OCI-LY1 (cell line): ENCODE measurements around the gene RXFP4.

Experiments
- H2AFZ ChIP-seq: fragments of 200-600 bp; sonication (generic), shearing (Covaris generic); 2 replicates; pipeline ENCODE4 v1.6.0; 2014; ENCODE audit warnings: antibody characterized with exemption, mild to moderate bottlenecking, low read length
- H3F3A ChIP-seq: fragments of 200-600 bp; sonication (generic), shearing (Covaris generic); 2 replicates; pipeline ENCODE4 v1.6.0; 2014; ENCODE audit warnings: mild to moderate bottlenecking, antibody characterized with exemption, low read length, moderate library complexity; ENCODE audit not compliant: insufficient read depth
- H3K27ac ChIP-seq: fragments of 200-600 bp; sonication (generic); 2 replicates; pipeline ENCODE4 v1.5.1; 2014; ENCODE audit warnings: low read length, mixed run types, mild to moderate bottlenecking, low read depth; ENCODE audit not compliant: poor library complexity, severe bottlenecking
- H3K27me3 ChIP-seq: fragments of 200-600 bp; sonication (generic); 2 replicates; pipeline ENCODE4 v1.6.0; 2014; ENCODE audit warnings: antibody characterized with exemption, mild to moderate bottlenecking, low read length, moderate library complexity; ENCODE audit not compliant: insufficient read depth
- H3K36me3 ChIP-seq: fragments of 200-600 bp; sonication (generic); 2 replicates; pipeline ENCODE4 v1.6.1; 2014; ENCODE audit warnings: mild to moderate bottlenecking, antibody characterized with exemption, low read length, moderate library complexity, mixed read lengths; ENCODE audit not compliant: insufficient read depth
- H3K4me1 ChIP-seq: fragments of 200-600 bp; sonication (generic); 2 replicates; pipeline ENCODE4 v1.5.1; 2014; ENCODE audit warnings: mild to moderate bottlenecking, low read length, moderate library complexity; ENCODE audit not compliant: insufficient read depth, severe bottlenecking
- H3K4me2 ChIP-seq: fragments of 200-600 bp; sonication (generic), shearing (Covaris generic); 2 replicates; pipeline ENCODE4 v1.6.1; 2014; ENCODE audit warnings: low read length
- H3K4me3 ChIP-seq: fragments of 200-600 bp; sonication (generic); 2 replicates; pipeline ENCODE4 v1.5.1; 2014; ENCODE audit warnings: low read length, low read depth, mild to moderate bottlenecking, mixed read lengths; ENCODE audit not compliant: poor library complexity, severe bottlenecking
- H3K79me2 ChIP-seq: fragments of 200-600 bp; shearing (Covaris generic); 2 replicates; pipeline ENCODE4 v1.6.1; 2016; ENCODE audit warnings: mixed run types, low read length, mixed read lengths; ENCODE audit not compliant: insufficient read depth
- H3K9ac ChIP-seq: fragments of 200-600 bp; sonication (generic), shearing (Covaris generic); 2 replicates; pipeline ENCODE4 v1.6.1; 2014; ENCODE audit warnings: mild to moderate bottlenecking, low read length, mixed read lengths
- H3K9me2 ChIP-seq: fragments of 200-600 bp; sonication (generic), shearing (Covaris generic); 2 replicates; pipeline ENCODE4 v1.6.1; 2014; ENCODE audit warnings: low read depth, mild to moderate bottlenecking, low read length, mixed read lengths
- H3K9me3 ChIP-seq: fragments of 200-600 bp; shearing (Covaris generic); 2 replicates; pipeline ENCODE4 v1.6.1; 2014; ENCODE audit warnings: low read length, mixed read lengths
- H4K20me1 ChIP-seq: fragments of 200-600 bp; sonication (generic), shearing (Covaris generic); 2 replicates; pipeline ENCODE4 v1.6.0; 2016; ENCODE audit warnings: mild to moderate bottlenecking, low read length; ENCODE audit not compliant: insufficient read depth
- CTCF ChIP-seq: fragments of 200-600 bp; sonication (generic), shearing (Covaris generic); IDR thresholded peaks from 2 replicates; pipeline ENCODE4 v1.5.1; 2017; ENCODE audit warnings: mild to moderate bottlenecking, antibody characterized with exemption, low read length, moderate library complexity, mixed read lengths
- EZH2 ChIP-seq: fragments of 200-600 bp; sonication (generic), shearing (Covaris generic); IDR thresholded peaks from 2 replicates; pipeline ENCODE4 v1.8.0; 2017; ENCODE audit warnings: borderline replicate concordance, mixed run types, mild to moderate bottlenecking, antibody characterized with exemption, low read length, moderate library complexity, mixed read lengths

Gene RXFP4

GRCh38 chr1:155910621-155911121 is 30.8 kb upstream of the RXFP4 start:
- Histone ChIP-seq H3K9me3 (no peaks in the 10 kb centered on the region), H3K27me3 (no peaks in the 10 kb centered on the region), H3K36me3 (peaks cover 74% of the 10 kb centered on the region), H3K9me2 (no peaks in the 10 kb centered on the region), H3K27ac (peak overlapping the region; percentile 80), H3K79me2 (no peaks in the 10 kb centered on the region), H3F3A (peaks cover 9% of the 10 kb centered on the region), H3K4me2 (peak overlapping the region; percentile 95), H4K20me1 (no peaks in the 10 kb centered on the region), H3K4me3 (peak overlapping the region; percentile 81), H3K9ac (peak overlapping the region; percentile 65), H3K4me1 (peaks cover 23% of the 10 kb centered on the region), H2AFZ (no peak overlapping the region)
- TF ChIP-seq CTCF (no peak), EZH2 (no peak)

- no peaks in the 10 kb centered on the region for H3K79me2 ChIP-seq
- no peaks in the 10 kb centered on the region for H4K20me1 ChIP-seq
- TF ChIP-seq EZH2 (no peak), CTCF (no peak)
- H2AFZ ChIP-seq, result no peak within 1 kb of the TSS
- H3K36me3 ChIP-seq, result peaks cover 74% of the 10 kb centered on the region
- H3K4me3 ChIP-seq, result peak within 1 kb of the TSS; percentile 81
- H3K4me1 ChIP-seq, result peaks cover 23% of the 10 kb centered on the region
- H3K4me2 ChIP-seq, result peak within 1 kb of the TSS; percentile 95
- H3F3A ChIP-seq, result peaks cover 9% of the 10 kb centered on the region
- no peaks in the 10 kb centered on the region for H3K9me2 ChIP-seq
- peak within 1 kb of the TSS; percentile 65 for H3K9ac ChIP-seq
- no peaks in the 10 kb centered on the region for H3K27me3 ChIP-seq
- no peaks in the 10 kb centered on the region for H3K9me3 ChIP-seq
- peak within 1 kb of the TSS; percentile 80 for H3K27ac ChIP-seq
These were observed 30.0 kb upstream of the RXFP4 start, which contains the start of gene RIT1 for GRCh38 chr1:155911156-155912055. Gene RIT1, minus strand, starts transcription at chr1:155911349. Its CDS starts 588 bp downstream, at chr1:155910761.

GRCh38 chr1:155912056-155912536 is 29.3 kb upstream of the RXFP4 start:
- H3K4me1 ChIP-seq, result peaks cover 23% of the 10 kb centered on the region
- peak overlapping the region; percentile 80 for H3K27ac ChIP-seq
- H3K4me2 ChIP-seq, result peak overlapping the region; percentile 95
- no peak overlapping the region for H2AFZ ChIP-seq
- TF ChIP-seq CTCF, result no peak
- TF ChIP-seq EZH2, result no peak
- H3K9me2 ChIP-seq, result no peaks in the 10 kb centered on the region
- H3K9ac ChIP-seq, result peak overlapping the region; percentile 65; the same call in 1 of the 2 replicates
- no peaks in the 10 kb centered on the region for H3K27me3 ChIP-seq
- no peak overlapping the region for H3K4me3 ChIP-seq
- no peaks in the 10 kb centered on the region for H3K9me3 ChIP-seq
- no peaks in the 10 kb centered on the region for H4K20me1 ChIP-seq
- H3F3A ChIP-seq, result peaks cover 9% of the 10 kb centered on the region
- H3K79me2 ChIP-seq, result no peaks in the 10 kb centered on the region
- H3K36me3 ChIP-seq, result peaks cover 77% of the 10 kb centered on the region
